GM21526 (cell line): ENCODE results near the gene TSPEAR.

Experiments
- ATAC-seq: cut with Tn5 transposase; IDR thresholded peaks from one replicate; pipeline ENCODE4 v1.9.1; 2021; ENCODE audit warnings: moderate library complexity; ENCODE audit not compliant: unreplicated experiment, low FRiP score

The TSPEAR gene

GRCh38 chr21:44741921-44742320, 30.5 kb upstream of the TSPEAR start:
- no peak for ATAC-seq

GRCh38 chr21:44740742-44741141, 29.4 kb upstream of the TSPEAR start:
- ATAC-seq = no peak

- ATAC-seq = no peak
Observed at GRCh38 chr21:44739316-44739715, 27.9 kb upstream of the TSPEAR start.

- ATAC-seq = no peak
Observed at GRCh38 chr21:44738621-44739020, 27.2 kb upstream of the TSPEAR start.

GRCh38 chr21:44737706-44738354, 26.5 kb upstream of the TSPEAR start:
- ATAC-seq = no peak

GRCh38 chr21:44736291-44737004, 25.1 kb upstream of the TSPEAR start:
- no peak for ATAC-seq

- ATAC-seq = no peak
Observed at GRCh38 chr21:44735821-44736220, 24.4 kb upstream of the TSPEAR start.

GRCh38 chr21:44734841-44735240, 23.5 kb upstream of the TSPEAR start:
- no peak for ATAC-seq

GRCh38 chr21:44734026-44734745, 22.8 kb upstream of the TSPEAR start:
- no peak for ATAC-seq

- ATAC-seq = no peak
Observed at GRCh38 chr21:44732956-44733355, 21.6 kb upstream of the TSPEAR start.

- no peak for ATAC-seq
Observed at GRCh38 chr21:44732263-44732662, 20.9 kb upstream of the TSPEAR start.

GRCh38 chr21:44730951-44731579, 19.7 kb upstream of the TSPEAR start:
- no peak for ATAC-seq

- ATAC-seq = no peak
Observed at GRCh38 chr21:44730028-44730395, 18.6 kb upstream of the TSPEAR start.

GRCh38 chr21:44729336-44730027, 18.1 kb upstream of the TSPEAR start:
- no peak for ATAC-seq

- no peak for ATAC-seq
Observed at GRCh38 chr21:44728716-44729115, 17.3 kb upstream of the TSPEAR start.

GRCh38 chr21:44727757-44728156, 16.4 kb upstream of the TSPEAR start:
- ATAC-seq = no peak

- ATAC-seq = no peak
Observed at GRCh38 chr21:44727321-44727720, 15.9 kb upstream of the TSPEAR start.

- ATAC-seq = no peak
Observed at GRCh38 chr21:44726826-44727225, 15.5 kb upstream of the TSPEAR start.

GRCh38 chr21:44724926-44725325, 13.6 kb upstream of the TSPEAR start:
- no peak for ATAC-seq

- no peak for ATAC-seq
Observed at GRCh38 chr21:44724196-44724595, 12.8 kb upstream of the TSPEAR start.
